ENCODE data around the gene RPL18.

RPL18 gene

DNA sequence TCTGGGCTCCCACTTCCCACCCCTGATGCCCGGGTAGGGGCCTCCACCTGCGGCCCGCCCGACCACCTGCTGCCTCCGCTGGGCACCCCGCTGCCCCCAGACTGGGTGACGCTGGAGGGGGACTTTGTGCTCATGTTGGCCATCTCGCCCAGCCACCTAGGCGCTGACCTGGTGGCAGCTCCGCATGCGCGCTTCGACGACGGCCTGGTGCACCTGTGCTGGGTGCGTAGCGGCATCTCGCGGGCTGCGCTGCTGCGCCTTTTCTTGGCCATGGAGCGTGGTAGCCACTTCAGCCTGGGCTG lies 10.3 kb upstream of the RPL18 start:
- DNase-seq = no peak

DNA sequence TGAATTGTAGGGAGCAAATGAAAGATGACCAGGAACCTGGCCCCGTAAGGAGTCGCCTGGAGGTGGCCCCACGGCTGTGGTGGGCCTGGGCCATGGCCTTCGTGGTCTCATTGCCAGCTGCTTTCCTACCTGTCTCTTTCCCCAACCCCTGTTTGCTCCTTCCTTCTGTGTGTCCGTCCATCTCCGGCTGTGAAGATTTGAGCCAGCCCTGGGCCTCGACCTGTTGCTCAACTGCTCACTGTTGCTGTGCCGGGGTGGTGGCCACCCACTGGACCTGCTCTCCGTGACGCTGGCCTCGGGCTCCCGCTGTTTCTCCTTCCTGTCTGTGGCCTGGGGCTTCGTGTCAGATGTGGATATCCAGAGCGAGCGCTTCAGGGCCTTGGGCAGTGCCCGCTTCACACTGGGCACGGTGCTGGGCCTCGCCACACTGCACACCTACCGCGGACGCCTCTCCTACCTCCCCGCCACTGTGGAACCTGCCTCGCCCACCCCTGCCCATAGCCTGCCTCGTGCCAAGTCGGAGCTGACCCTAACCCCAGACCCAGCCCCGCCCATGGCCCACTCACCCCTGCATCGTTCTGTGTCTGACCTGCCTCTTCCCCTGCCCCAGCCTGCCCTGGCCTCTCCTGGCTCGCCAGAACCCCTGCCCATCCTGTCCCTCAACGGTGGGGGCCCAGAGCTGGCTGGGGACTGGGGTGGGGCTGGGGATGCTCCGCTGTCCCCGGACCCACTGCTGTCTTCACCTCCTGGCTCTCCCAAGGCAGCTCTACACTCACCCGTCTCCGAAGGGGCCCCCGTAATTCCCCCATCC lies 9.7 kb upstream of the RPL18 start:
- DNase-seq = no peak

DNA sequence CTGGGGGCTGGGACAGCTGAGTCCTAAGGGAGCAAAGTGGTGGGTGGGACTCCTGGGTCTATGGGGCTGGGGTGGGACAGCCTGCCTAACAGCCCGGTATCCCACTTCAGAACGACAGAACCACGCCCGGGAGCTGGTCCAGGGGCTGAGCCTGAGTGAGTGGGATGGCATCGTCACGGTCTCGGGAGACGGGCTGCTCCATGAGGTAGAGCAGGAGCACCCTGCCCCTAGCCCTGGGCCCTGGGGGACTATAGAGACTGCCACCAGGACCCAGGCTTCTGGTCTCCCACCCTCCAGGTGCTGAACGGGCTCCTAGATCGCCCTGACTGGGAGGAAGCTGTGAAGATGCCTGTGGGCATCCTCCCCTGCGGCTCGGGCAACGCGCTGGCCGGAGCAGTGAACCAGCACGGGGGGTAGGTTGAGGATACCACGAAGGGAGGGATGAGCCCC lies 8.9 kb upstream of the RPL18 start:
- no peak for DNase-seq

DNA sequence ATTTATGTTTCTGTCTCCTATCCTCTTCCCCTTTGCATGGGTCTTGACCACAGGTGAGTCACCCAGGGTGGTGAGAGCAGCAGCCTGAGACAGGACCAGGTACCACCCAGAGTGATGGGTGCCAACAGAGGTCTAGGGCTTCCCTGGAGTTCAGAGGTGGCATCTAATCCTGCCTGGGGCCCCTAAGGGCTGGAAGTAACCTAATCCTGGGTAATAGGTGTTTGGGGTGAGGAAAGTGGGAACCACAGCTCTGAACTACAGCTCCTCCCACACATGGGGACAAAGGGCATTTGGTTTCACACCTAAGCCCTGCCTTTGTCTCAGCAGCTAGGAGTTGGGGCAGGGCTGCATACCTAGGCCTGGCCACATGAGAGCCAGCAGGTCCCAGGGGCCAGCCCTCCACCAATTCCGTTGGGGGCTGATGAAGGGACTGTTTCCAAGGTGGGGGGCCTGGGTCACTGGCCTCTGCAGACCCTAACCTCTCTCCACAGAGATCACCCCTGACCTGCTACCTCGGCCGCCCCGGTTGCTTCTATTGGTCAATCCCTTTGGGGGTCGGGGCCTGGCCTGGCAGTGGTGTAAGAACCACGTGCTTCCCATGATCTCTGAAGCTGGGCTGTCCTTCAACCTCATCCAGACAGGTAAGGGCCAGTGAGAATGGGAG lies 8.4 kb upstream of the RPL18 start:
- DNase-seq = no peak

DNA sequence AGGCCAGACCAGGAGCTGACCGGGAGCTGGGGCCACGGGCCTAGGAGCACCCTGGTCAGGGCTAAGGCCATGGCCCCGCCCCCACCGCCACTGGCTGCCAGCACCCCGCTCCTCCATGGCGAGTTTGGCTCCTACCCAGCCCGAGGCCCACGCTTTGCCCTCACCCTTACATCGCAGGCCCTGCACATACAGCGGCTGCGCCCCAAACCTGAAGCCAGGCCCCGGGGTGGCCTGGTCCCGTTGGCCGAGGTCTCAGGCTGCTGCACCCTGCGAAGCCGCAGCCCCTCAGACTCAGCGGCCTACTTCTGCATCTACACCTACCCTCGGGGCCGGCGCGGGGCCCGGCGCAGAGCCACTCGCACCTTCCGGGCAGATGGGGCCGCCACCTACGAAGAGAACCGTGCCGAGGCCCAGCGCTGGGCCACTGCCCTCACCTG lies 6.9 kb upstream of the RPL18 start:
- no peak for DNase-seq

DNA sequence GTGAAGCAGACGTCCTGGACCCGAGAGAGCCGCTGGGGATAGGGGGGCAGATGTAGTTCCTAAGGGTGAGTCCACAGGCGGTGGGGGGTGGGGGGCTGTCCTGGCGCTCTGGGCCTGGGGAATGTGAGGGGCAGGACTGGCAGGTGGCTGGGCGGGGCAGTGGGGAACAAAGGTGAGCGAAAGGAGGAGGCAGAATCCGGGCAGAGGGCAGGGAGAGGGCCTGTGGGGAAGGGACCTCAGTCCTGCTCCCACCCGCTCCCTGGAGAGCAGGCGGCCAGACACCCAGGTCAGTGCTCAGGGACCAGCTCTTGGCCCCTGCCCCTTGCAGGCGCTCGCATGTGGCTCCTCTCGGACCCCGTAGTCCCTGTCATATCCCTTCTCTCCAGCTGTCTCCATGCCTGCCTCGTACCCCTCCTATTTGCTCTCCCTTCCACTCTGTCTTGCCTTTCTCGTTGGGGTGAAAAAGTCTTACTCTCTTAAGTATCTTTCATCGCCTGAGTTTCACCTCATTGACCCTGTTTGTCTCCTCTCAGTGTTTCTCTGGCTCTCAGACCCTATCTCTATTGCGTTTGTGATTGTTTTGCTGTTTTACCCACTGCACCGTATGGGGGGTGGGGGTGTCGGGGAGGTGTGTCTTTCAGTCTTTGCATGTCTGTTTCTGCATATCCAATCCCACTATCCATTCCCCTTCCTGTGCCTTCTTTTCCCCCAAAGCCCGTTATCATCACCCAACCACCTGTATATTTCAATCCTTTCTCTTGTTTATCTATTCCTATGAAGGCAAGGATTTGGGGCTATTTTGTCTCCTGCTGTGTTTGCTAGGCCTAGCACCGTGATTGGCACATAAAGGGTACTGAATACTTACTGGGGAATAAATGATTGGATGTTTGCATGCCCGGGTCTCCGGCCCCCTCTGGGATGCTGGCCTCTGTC lies 6.1 kb upstream of the RPL18 start:
- no peak for DNase-seq

DNA sequence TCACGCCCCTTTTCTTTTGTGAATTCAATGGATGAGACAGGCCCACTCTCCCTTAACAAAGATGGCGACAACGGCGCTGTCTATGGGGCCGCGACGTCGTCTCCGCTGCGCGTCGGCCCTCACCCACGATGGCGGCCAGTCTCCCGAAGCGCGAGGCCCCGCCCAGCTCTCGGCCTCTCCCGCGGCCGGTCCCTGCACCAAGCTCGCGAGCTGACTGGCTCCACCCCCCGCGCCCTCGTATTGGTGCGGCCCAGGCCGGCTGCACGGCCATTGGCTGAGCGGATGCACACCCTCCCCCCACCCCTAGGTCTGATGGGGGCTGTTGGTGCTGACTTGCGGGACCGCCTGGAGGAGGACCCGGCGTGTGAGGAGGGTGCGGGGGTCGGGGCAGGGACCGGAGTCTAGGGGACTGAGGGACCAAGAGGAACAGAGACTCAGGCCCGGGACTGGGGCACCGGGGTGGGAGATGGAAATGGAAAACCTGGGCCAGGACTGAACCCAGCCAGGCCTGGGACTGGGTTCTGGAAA lies 5.2 kb upstream of the RPL18 start:
- peak; percentile 96 for DNase-seq

DNA sequence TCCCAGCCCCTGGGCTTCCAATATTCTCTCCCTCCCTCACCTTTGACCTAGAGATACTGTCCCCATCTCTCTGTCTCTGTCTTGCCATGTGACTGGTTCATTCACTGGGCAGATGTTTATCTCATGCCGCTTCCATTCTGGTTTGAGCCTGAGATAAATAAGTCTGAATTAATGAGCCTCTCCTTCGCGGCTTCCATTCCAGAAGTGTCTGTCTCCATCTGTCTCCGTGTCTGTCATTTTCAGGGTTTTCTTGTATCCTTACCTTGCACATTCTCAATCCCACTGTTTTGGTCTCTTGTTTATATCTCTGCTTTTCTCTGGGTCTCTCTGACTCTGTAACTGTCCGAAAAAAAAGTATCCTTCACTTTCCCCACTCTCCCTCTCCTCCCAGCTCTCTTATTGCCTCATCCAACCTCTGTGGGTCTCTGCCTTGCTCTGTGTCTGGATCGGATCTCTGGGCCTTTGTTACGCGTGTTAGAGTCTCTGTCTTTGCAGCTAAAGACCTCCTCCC lies 4.6 kb upstream of the RPL18 start:
- no peak for DNase-seq

DNA sequence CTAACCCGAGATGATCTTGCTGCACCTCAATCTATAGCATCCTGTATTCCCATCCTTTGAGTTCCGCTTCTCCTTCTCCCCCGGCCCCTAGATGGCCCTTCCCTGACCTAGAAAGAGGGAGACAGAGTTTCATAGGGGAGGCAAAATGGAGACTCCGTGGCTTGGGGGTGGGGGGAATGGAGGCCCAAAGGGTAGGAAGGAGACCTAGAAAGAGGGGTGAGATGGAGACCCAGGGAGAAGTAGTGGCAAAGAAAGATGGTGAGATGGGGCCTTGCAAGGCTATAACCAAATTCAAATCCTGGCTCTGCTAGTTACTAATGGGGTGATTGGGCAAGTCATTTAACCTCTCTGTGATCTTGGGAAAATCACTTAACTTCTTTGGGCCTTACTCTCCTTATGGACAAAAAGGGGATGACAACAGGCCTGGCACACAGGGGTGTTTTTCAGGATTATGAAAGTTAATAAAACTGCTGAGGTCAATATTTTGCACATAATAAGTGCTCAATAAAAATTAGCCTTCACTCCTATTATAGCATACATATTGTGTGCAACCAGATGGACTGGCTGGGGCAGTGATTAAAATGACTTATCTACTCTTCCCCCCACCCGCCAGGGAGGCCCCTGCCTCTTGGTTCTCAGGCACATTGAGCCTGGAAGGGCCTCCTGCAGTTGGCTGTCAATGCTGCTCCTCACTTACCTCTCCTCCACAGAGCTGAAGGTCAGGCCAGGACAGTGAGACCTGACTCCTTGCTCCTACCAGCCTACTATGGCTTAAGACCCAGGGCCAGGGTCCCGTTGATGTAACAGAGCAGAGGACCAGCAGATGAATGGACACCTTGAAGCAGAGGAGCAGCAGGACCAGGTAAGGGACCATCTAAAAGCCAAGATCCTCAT lies 961 bp upstream of the RPL18 start:
- DNase-seq = no peak

DNA sequence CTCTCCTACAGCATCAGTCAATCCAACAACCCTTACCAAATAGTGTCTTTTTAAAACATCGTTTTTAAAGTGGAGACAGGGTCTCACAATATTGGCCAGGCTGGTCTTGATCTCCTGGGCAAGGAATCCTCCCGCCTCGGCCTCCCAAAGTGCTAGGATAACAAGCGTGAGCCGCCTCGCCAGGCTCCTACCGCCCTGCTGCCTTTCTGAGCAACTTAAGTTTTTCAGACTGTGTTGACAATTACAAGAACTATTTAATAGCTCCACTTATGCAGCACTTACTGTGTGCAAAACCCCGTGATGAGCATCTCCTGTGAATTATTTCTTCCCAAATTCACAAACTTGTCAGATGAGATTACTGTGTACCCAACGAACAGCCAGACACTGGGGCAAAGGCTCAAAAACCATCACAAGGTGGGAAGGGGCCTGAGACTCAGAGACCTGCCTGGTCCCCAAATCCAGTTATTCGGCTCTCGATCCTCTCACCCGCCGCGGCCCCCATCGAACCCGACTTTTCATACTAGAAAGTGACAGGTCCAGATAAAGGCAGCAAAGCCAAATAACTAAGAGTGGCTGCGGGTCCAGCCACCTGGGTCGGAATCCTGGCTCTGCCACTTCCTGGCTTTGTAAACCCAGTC lies 581 bp downstream of the RPL18 start:
- DNase-seq = no peak

DNA sequence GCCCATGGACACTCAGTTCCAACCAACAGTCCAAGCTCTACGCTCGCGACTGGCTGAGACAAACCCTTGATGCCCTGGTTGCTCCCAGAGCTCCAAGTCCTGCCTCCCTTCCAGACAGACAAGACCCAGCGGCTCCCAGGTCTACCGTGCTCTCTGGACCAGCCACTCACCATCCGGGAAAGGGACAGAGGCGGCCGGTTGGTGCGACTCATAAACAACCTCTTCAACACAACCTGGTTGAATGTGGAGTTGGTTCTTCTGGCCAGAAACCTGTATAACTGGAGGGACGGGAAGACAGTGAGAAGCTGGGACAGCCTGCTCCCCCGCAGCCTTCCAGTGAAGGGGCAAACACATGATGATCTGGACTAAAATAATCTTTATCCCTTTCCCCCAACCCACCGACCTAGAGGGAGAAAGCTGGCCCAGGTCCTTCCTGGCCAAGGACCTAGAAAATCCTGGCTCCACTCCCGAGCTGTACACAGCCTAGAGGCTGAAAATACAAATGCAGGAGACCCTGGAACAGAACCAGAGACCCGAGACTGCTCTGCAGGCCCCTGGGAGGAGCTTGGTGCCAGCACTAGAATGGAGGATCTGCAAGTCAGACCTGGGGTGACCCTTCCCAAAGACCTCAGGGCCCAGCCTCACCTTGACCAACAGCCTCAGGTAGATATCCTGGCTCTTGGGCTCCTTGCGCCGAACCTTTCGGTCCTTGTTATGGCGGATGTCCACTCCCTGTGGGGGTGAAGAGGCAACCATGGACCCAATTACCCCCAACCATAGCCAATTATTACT lies 1.6 kb downstream of the RPL18 start:
- no peak for DNase-seq

DNA sequence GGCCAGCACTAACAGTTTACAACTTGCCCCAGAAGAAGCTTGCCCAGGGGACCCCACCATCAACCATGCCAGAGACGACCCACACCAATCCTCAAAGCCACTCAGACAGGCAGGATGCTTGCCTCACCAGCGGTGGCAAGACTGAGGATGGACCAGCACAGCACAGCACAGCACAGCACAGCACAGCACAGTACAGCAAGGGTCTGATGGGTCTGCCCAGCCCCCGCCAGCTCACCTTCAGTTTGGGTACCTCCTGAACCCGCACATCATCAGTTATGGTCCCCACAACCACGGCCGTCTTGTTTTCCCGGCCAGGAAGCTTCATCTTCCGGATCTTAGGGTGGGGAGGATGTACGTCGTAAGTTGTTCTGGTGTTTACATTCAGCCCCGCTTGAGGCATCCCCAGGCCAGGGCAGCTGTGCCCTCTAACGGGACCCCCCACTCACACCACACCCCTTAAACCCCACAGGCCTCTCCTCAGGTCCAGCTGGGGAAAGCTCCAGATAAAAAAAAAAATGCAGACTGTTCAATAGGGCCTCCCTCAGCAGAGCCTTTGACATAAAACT lies 2.4 kb downstream of the RPL18 start:
- DNase-seq = no peak

DNA sequence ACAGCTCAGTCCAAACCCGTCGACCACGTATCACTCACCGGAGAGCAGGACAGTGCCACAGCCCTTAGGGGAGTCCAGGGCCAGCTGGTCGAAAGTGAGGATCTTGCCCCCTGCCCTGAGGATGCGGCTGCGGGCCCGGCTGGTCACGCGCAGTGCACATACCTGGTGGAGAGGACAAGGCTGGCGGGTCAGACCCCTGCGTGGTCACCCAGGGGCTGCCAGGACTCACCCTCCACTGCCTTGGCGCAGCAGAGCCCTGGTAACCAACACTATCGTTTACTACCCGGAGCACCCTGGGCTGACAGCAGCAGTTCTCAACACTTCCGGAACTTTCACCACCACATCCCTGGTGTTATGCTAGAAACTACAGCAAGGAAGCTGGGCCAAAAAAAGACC lies 2.9 kb downstream of the RPL18 start:
- no peak for DNase-seq

DNA sequence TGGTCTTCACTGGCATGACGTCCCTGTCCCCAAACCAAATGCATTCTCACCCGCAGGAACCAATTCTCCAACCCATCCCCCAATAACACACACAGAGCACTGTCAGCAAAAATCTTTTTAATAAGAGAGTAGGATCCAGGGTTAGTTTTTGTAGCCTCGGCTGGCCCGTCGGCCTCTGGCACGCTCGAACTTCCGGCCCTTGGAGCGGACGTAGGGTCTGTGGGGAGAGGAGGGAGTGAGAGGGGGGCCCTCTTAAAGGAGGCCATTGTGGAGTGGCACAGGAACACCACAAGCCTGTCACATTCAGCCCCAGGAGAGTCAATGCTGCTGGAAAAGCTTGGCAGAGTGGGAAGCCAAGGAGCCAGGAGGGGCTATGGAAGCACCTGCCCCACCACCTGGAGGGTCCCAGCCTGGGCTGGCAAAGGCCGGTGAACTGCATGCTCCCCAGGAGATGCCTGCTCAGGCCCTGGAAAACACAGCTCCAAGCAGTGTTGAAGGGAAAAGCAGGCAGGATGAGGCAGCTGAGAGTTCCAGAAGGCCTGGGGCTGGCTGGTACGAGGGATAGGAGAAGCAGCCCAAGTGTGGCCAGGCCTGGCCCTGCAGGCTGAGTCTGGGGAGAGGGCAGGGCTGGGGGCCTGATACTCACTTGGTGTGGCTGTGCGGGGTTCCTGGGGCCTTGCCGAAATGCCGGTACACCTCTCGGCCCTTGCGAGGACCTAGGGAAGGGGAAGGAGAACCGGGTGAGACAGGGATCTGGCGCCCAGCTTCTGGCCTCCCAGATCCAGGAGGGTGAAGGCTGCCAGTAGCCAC lies 3.5 kb downstream of the RPL18 start:
- DNase-seq = no peak

DNA sequence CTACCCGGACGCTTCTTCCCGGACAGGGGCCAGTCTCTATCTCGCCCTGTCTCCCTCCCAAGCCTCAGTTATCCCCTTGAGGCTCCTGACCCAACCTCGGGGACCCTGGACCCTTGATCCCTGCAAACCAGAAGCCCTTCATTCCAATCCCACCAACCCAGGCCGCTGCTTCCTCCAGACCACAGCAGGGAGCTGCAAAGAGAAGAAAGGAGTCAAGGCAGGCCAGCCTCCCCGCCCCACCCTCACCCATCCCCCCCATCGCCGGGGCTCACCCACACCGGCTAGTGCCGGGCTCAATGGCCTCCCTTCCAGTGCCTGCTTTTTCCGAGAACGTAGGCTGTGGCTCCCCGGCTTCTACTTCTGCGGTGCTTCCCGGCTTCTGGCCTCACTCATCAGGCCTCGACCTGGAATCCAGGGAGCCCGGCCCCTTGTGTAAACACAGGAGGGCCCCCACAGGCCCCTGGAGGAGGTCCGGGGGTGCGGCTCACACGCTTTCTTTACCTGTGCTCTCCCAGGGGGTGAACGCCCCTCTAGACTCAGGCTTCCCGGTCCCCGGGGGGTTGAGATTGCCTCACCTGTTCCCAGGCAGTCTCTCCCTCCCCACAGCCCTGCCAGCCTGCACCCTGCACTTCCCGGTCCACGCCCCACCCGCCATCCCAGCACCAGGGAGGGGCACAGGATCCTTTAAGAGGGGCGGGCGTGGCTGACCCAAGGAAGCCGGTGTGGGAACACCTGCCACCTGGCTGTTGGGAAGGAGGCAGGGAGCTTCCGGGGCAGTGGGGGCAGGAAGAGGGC lies 4.3 kb downstream of the RPL18 start, which contains the start of gene FAM83E:
FAM83E (minus strand) TSS at position 641 of the 795 bp plus-strand sequence. CDS start 1,704 bp downstream, outside the sequence.
- DNase-seq = peak; percentile 94

DNA sequence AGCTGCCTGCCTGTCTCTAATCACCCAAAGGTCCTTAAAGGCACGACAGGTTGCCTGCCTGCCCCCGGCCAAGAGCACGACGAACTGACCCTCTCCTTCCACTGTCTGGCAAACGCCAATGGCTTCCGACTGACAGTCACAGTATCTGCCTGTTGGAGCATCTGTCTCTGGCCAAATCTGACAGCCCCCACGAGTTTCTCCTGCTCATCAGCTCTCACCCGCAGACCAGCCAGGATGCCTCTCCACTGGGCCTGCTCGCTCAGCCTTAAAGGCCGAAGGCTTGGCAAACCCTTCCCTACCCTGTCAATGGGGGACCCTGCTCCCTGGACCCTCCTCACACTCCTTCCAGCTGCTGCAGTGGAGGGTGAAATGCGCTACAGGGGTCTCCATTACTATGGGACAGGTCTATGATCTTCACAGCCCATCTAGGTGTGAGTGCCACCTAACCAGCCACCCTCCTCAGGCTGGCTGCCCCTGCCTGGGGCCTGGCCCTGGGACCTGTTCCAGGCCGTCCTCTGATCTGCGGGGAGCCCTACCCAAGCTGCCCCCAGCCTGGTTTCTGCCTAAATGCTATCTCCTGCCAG lies 5.0 kb downstream of the RPL18 start:
- DNase-seq = no peak

DNA sequence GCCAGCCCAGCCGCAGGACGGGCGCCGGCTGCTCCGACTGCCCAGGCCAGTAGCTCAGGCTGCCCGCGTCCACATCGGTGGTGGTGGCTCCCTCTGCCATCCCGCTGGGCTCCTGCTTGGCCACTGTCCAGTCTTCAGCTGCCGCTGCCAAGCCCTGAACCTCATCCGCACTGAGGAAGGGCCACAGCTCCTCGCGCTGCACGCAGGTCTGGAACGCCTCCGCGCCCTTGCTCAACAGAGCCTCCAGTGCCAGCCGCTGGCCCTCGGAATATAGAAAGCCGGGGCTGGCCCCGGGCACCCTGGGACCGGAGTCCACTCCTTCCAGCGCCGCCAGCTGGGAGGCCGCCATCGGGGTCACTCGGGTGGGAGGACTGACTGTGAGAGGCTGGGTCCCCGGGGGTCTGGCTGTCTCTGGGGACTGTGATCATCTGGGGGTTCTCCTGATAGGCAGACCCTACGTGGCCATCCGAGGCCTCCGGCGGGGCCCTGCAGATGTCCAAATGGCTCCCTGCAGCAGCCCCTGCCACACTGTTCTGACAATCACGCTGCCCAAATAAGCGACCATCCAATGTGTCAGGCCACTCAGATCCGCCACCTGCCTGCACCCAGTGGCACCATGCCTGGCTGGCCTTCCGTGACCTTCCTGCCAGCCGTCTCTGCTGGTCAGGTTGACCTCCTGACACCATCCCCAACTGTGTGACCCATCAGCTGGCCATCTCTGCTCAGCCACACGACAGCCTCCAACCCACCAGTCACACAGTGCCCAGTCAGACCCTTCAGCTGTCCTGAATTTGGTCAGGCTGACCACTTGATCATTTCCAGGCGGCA lies 5.7 kb downstream of the RPL18 start:
- no peak for DNase-seq
